Stimulated activated CD8-positive, alpha-beta memory T cell treated with anti-CD3 and anti-CD28 coated beads, Interleukin-12 subunit alpha, Interleukin-12 subunit beta, amount 100 ng/mL, for 4 hours (primary cell): ENCODE data around the gene XPNPEP3.
"Not testable (repeated sequence)": the region's sequence is repeated elsewhere in the genome, so short reads cannot be mapped to it uniquely, and the experiment has no call there.

ENCODE experiments used
- DNase-seq: peaks from one replicate; pipeline ENCODE4 v3.0.0-alpha.2; 2020; ENCODE audit warnings: low read depth

The XPNPEP3 gene

DNA sequence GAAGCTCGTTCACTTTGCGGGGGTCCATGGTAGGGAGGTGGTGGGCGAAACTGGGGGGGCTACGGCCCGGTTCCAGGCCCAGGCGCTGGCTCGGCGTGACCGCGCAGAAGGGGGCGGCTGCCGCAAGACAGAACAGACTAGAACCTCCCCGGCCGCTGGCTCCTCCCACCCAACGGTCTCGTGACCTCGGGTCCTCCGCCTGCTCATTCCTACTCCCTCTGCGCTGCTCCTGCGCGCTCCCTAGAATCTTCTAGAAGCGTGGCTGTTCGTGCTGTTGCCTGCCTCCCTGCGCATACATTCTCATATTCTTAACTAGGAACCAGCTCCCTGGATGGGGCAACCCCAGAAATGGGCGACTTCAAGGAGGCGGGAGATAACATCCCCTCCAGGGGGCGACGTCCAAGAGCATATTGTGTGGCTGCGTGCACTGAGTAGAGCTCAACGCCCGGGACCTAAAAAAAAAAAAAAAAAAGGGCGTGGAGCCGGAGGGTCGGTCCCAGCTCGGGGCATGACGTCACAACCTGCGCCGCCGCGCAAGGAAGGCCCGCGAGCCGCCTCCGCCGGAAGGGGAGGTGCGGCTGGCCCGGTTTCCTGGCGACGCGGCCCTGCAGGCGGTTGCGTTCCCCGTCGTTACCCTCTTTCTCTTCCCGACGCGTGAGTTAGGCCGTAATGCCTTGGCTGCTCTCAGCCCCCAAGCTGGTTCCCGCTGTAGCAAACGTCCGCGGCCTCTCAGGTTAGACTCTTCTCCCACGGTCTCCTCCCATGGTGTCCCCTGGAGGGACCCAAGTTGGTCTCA, at the start of gene XPNPEP3, which contains the start of gene ST13:
XPNPEP3 (plus strand) TSS at position 636 of the 796 bp plus-strand sequence; CDS start at position 670, 34 bp downstream.
ST13 (minus strand) TSS at position 127 of the 796 bp plus-strand sequence; CDS start at position 28, 99 bp downstream.
- peak; percentile 94 for DNase-seq

DNA sequence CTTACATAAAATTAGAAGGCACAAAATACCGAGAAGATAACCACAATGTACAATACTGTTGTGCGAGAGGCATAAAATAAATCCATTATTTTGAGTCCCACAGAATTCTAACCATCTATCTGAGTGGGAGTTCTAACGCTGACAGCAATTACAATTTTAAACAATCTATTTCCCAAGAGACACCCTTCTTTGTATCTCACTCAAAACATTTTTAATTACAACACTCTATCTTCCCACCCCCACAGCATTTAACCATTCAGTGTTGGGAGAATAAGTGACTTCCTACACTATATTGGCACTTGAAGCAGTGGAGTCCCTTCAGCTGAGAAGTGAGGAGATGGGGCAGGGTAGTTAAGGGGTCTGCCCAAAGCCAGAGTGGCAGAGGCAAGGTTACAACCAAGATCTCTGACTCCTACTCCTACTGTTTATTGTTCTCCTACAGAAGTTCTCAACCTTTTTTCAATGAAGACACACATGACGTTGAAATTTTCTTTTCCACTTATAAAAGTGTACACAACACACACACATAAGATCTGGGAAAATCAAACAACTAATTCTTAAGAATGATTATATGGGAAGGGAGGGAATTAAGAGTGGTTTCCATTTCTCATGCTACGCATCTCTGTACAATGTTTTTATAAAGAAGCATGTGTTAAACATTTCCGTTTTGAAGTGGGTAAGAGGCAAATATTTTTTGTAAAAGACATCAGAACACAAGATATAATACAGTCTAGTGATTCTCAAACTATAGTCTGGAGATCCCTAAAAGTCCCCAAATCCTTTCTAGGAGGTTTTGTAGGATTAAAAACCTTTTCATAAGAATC, 48.7 kb upstream of the XPNPEP3 start:
- no peak for DNase-seq

DNA sequence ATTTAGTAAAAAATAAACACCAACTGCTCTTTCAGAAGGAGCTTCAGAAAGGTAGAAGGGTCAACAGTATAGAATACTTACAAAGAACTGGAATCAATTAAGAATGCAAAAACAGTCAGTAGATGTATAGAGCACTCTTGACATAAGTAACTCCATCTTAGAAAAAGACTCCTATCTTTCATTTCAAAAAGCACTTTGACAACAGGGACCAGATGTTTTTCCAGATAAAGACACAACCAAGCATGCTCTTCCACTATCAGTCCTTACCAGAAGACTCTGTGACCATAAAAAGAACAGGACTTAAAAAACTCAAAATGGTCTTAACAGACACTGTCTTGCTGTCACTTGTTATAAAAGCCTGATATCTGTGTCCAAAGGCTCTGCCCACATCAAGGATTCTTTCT, 43.0 kb upstream of the XPNPEP3 start:
- DNase-seq: no peak

DNA sequence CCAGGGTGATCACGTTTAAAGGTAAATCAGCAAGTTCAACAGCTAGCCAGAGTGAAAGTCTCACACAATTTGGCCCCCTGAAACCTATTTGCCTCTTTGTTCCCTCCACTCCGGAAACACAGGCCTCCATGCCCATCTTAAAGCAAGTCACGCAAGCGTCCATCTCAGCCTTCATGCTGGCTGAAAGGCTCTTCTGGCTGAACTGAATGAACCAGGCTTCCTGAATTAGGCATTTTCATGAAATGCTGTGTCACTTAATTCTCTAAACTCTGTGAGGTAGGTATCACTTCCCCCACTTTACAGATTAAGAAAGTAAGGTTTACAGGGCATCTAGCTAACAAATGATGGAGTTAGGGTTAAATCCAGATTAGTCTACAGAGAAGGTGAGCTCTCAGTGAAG, 39.2 kb upstream of the XPNPEP3 start:
- no peak for DNase-seq

DNA sequence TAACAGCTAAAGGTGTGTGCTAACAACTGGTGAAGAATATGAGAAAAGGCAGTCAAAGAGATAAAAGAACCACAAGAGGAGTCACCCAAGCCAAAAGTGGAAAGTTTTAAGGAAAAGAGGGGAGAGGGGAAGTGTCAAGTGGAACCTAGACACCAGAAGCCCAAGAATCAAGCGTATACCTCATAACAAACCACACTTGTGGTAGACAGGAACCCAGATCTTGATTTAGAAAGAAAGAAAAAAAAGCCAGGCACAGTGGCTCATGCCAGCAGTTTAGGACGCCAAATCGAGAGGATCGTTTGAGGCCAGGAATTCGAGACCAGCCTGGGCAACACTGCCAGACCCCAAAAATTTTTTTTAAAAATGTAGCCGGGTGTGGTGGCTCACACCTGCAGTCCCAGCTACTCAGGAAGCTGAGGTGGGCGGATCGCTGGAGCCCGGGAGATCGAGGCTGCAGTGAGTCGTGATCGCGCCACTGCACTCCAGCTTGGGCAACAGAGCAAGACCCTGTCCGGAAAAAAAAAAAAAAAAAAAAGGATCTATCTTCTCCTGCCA, 38.7 kb upstream of the XPNPEP3 start:
- DNase-seq: no peak

DNA sequence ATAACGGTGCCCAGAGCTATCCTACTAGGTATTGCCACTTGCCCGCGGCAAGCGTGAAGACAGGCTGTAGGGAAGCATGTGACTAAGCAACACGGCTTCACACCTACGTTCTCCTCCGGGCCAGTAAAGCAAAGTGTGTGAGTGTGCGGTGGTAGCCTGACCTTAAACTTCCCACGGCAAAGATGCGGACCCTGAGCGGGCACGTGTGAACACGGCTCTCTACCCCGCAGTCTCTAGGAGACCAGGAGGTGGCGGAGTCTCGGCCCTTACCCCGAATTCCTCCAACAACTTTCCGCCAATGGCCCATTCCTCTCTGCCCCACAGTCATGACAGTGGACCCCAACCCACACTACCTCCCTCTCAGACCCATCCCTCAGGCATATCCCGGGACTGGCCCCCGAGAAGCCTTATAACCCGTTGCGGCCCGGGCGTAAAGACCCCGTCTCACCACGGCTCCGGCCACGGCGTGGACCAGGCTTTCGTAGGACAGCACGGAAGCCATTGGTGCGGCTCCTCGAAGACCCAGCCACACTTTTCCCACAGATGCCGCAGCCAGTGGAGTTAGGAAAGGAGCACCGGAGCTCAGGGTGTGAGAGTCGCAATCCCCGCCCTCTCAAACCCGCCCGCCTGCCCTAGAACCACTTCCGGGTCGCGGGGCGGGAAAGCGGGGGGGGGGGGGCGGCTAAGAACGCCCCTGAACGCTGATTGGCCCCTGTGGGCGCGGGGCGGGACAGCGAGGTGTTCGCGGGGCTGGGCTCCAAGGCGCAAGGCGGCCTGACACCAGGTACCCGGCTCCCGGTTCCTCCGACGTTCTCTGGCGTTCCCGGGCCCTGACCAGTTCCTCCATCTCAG, 38.0 kb upstream of the XPNPEP3 start, which contains the start of gene SLC25A17:
SLC25A17 (minus strand) TSS at position 600 of the 852 bp plus-strand sequence; CDS start at position 502, 98 bp downstream.
- peak; percentile 83 for DNase-seq

DNA sequence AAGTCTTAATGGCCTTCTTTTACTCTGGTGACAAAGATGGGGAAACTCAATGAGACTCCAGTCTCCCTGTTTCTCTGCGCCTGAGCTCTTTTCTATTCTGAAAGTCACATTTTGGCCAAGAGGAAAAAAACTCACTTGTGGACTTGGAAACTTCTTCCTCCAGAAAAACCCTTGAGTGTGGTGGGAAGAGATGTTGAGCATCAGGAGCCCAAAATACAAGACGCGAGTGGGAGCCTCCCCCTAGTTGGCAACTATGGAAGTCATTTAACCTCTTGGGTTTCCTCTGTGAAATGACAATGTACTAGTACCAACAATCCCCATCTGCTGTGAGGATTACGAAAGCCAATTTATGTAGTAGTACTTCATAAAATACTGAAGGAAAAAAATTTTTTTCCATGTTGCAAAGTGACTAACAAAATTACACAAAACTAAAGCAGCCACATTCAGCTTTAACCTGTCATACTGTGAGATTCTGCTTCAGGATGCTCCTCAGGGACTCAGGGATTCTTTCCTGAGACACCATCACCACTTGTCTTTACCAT, 37.3 kb upstream of the XPNPEP3 start:
- DNase-seq: no peak

DNA sequence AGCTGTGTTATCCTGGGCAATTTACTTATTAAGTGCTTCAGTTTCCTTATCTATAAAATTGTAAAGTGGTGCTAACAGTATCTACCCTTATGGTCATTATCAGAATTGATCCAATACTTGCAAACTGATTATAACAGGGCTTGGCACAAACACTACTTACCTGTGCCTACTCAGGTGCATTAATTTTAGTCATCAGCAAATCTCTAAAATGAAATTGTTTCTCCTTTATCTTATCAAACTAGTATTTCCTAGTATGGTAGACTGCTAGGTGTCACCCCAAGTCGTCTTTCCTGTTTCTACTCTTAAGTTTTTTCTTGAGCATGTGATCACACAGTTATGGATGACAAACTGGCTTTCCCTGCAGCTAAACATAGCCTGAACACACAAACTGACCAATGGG, 33.5 kb upstream of the XPNPEP3 start:
- no peak for DNase-seq

DNA sequence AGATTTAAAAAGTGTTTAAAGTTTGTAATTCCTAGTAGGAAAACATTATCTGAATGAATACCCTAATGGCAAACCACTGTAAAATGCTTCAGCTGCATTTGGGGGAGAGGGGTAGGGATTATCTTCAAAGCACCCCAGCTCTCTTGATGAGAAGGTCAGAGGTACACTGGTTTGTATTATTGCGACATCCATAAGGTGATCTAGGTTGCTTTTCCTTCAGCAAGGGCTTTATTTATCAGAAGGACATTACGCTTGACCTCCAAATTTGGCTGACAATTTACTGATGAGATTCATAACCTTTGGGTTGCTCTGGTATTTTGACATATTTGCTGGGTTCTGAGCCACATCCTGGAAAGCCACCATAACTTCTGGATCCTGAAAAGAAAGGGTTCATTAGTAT, 30.7 kb upstream of the XPNPEP3 start:
- DNase-seq: not testable (repeated sequence)

DNA sequence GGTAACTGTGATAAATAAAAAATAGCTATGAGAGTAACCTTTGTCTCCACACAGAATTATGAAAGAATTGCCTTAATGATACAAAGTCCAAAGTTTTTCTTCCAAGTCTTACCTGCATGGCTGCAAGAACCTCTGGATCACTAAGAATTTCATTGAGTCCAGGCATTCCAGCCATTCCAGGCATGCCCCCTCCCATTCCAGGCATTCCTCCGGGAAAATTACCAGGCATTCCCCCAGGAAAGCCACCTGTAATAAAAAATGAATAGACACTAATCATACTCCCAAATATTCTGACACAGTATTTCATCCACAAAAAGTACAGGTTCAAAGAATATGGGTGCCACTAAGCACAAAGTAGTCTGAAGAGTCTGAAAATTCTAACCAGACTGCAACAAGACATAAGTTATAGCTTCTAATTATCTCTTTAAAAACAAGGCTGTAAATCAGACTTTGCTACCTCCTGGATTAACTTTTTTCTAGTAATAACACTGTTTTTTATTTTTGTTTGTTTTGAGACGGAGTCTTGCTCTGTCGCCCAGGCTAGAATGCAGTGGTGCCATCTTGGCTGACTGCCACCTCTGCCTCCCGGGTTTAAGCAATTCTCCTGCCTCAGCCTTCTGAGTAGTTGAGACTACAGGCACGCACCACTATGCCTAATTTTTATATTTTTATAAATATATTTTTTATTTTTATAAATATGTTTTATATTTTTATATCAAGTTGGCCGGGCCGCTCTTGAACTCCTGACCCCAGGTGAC, 29.8 kb upstream of the XPNPEP3 start:
- DNase-seq: no peak

DNA sequence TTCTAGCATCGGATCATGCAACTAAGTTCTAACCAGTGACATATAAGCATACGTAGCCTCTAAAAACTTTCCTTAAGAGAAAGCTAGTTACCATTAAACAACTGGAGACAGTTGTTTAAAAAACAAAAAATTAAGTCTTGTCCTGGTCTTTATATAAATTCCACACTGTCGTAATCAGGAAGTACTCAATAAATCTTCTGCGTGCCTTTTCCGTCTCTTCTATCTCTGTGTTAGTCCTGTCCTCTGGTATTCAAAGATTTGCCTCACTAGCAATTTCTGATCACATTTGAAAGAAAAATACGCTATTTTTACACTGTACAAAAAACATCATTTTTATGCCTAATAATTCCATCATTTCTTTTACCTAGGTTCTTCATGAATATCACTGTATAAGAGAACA, 27.8 kb upstream of the XPNPEP3 start:
- DNase-seq: no peak

DNA sequence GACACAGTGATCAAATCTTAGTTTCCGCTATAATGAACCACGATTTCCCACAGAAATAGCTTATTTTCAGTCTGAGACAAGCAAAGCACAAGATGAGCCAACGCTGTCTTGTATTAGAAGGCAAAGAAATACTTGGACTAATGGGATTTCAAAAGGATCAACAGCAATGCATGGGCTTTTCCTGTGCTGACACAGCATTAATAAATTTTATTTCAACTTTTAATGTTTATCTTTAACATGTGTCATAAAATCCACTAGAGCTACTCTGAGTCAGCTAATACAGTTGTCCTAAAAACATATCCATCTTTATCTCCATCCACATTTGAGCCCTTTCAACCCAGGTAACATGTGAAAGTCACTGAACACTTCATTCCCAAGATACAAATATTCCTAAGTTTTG, 22.3 kb upstream of the XPNPEP3 start:
- no peak for DNase-seq

DNA sequence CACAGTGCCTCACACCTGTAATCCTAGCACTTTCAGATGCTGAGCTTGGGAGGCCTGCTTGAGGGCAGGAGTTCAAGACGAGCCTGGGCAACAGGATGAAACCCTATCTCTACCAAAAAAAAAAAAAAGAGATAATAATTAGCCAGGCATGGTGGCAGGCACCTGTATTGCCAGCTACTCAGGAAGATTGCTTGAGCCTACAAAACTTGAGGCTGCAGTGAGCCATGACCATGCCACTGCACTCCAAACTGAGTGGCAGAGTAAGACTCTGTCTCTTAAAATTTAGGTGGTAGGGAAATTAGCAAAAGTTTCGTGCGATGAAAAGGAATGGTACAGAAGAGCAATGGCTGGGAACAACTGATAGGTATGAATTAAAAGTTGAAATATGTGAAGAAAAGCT, 18.5 kb upstream of the XPNPEP3 start:
- DNase-seq: no peak

DNA sequence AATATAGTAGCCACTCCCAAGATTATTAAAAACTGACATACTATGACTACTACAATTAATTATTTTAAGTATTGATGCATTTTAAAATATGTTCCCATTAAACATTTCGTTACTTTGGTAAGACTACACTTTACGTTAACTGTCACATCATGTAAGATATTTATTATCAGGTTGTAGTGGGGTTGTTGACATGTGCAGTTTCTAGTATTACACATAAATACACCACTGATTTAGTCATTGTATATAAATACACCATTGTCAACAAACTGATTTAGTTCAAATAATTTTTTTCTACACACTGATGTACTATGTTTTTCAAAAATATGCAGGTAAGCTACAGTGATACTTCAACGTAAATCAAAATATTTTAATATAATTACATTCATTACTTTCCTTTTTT, 12.0 kb upstream of the XPNPEP3 start:
- DNase-seq: no peak

DNA sequence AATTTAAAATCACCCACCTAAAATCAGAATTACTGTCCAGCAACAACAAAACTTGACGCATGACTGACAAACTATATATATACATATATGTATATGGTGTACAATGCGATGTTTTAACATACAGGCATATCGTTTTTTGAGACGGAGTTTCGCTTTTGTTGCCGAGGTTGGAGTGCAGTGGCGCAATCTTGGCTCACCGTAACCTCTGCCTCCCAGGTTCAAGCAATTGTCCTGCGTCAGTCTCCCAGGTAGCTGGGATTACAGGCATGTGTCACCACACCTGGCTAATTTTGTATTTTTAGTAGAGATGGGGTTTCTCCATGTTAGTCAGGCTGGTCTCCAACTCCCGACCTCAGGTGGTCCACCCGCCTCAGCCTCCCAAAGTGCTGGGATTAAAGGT, 11.1 kb upstream of the XPNPEP3 start:
- not testable (repeated sequence) for DNase-seq

DNA sequence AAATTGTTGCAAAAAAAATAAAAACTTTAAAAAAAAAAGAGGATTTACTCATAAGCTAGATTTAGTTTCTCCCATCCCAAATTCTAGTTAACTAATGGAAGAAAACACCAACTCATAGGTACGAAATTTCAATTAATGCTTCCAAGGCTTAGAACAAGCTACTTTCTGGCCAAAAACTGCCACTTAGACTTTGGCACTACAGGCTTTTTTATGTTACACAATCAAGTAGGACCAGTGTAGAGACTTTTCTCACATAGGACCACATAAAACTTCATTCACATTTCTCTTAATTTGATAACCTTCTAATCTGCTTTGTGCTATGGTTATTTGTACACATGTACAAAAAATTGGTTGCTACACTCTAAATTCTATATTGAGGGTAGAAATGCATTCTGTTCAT, 3.6 kb upstream of the XPNPEP3 start:
- no peak for DNase-seq

DNA sequence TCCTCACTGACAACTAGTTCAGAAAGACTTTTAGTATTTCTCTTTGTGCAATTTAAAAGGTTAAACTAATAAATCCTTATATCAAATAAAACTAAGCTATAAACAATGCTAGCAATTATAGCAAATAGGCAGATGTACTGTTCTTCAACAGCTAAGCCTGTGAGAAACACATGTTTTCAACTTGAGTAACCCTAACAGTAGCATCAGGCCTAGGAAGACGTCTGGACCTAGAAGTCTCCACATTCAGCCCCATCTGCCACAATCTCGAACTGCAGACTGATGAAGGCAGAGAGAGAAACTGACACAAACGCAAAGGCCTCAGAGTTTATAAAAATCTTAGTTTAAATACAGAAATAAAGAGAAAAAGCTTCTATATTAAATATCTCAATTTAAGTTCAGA, 3.0 kb upstream of the XPNPEP3 start:
- no peak for DNase-seq

DNA sequence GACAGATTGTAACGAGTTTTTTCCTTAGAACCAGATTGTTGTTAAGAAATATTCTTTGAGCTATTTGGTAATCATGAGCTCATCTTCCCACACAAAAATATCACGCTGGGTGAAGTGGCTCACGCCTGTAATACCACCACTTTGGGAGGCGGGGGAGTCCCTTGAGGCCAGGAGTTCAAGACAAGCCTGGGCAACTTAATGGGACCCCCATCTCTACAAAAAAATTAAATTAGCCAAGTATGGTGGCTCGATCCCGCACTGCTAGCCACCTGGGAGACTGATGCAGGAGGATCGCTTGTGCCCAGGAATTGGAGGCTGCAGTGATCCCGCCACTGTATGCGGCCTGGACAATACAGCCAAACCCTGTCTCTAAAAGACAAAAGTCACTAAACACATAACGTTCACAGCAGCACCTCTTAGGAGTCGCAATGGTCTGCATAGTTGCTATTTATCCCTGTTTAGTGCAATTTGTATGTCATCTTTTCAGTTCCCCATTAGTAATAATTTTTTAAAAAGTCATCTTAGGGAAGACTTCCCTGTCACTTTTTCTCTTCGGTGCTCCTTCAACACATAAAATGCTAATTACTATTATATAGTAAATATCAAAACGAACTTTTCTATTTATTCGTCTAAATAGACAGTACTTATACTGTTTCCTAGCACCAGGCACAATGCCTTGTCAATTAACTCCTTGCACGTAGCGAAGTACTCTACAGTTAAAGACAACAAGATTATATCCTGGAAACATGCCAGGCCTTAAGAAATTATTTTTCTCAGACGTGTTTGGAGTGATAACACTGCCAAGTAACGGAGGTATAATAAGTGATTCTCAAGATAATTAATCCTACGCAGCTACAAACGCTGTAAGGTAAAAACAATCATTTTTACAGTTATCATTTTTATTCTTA, 1.6 kb upstream of the XPNPEP3 start:
- DNase-seq: no peak

DNA sequence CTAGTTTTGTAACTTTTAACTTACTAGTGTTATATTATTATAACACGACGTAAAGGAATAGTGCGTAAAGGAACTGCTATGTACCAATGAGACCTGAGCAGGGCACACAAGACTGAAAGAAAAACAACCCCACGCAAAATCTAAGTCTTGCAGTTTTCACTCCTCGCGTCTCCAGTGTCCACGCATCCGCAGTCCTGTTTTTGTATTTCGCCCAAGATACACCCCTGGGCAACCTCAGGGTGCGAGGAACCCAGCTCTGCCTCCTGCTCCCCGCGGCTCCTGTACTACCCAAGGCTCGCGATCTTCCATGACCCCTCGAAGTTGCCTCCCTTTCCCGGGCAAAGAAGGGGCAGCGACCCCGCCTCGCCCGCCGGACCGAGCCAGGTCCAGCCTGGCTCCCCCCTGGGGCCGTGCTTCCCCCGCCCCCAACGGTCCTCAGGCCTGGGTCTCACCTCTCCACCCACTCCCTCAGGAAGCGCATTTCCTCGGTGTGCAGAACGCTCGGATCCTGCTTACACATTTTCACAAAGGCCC, 902 bp upstream of the XPNPEP3 start:
- DNase-seq: no peak
